HepG2 (cell line): ENCODE measurements around the gene MEF2B. TPM values are rescaled to one million over a fixed set of nuclear protein-coding genes. Genes with fewer than 3 reads are reported as not detected.

Experiments
- ATF2 ChIP-seq: sonication (generic); formaldehyde crosslinking; IDR thresholded peaks from 2 replicates; pipeline ENCODE4 v1.4.0; 2020; ENCODE audit warnings: missing genetic modification reagents
- GATAD2A ChIP-seq: IDR thresholded peaks from 2 replicates; pipeline ENCODE4 v1.6.1; 2016
- HNRNPL ChIP-seq: fragments of 200-400 bp; formaldehyde crosslinking; IDR thresholded peaks from 2 replicates; pipeline ENCODE4 v1.6.1; 2017; ENCODE audit warnings: mild to moderate bottlenecking, low read depth, low read length
- HOXA9 ChIP-seq: sonication (generic); formaldehyde crosslinking; IDR thresholded peaks from 2 replicates; pipeline ENCODE4 v1.8.1; 2022; ENCODE audit warnings: missing genetic modification reagents, mild to moderate bottlenecking, moderate library complexity, borderline replicate concordance
- JARID2 ChIP-seq: sonication (generic); formaldehyde crosslinking; IDR thresholded peaks from 2 replicates; pipeline ENCODE4 v1.8.1; 2023; ENCODE audit warnings: missing genetic modification reagents, inconsistent platforms; ENCODE audit not compliant: insufficient replicate concordance
- JUN ChIP-seq: sonication (generic); formaldehyde crosslinking; IDR thresholded peaks from 2 replicates; pipeline ENCODE4 v1.4.0; 2020; ENCODE audit warnings: mild to moderate bottlenecking, missing genetic modification reagents
- KMT2A ChIP-seq: sonication (generic); formaldehyde crosslinking; IDR thresholded peaks from 2 replicates; pipeline ENCODE4 v1.4.0; 2020; ENCODE audit warnings: missing genetic modification reagents
- TRIM22 ChIP-seq: fragments of 450-650 bp; IDR thresholded peaks from 2 replicates; pipeline ENCODE4 v1.6.1; 2017
- TRIM24 ChIP-seq: sonication (generic); formaldehyde crosslinking; IDR thresholded peaks from 2 replicates; pipeline ENCODE4 v1.8.0; 2022; ENCODE audit warnings: mild to moderate bottlenecking, missing genetic modification reagents
- ZBTB8A ChIP-seq: sonication (generic); formaldehyde crosslinking; IDR thresholded peaks from 2 replicates; pipeline ENCODE4 v1.4.0; 2020; ENCODE audit warnings: mild to moderate bottlenecking, low read depth, missing genetic modification reagents, borderline replicate concordance
- ZNF121 ChIP-seq: sonication (generic); formaldehyde crosslinking; IDR thresholded peaks from 2 replicates; pipeline ENCODE4 v1.5.0; 2020; ENCODE audit warnings: mild to moderate bottlenecking, missing genetic modification reagents
- ZNF24 ChIP-seq: fragments of 450-650 bp; IDR thresholded peaks from 2 replicates; pipeline ENCODE4 v1.6.1; 2017; ENCODE audit warnings: antibody characterized with exemption, mild to moderate bottlenecking
- ZNF292 ChIP-seq: sonication (generic); formaldehyde crosslinking; IDR thresholded peaks from 2 replicates; pipeline ENCODE4 v1.8.1; 2022; ENCODE audit warnings: mild to moderate bottlenecking, low read depth, missing genetic modification reagents, borderline replicate concordance
- ZNF326 ChIP-seq: sonication (generic); formaldehyde crosslinking; IDR thresholded peaks from 2 replicates; pipeline ENCODE4 v1.4.0; 2020; ENCODE audit warnings: missing genetic modification reagents, borderline replicate concordance
- ZNF552 ChIP-seq: sonication (generic); formaldehyde crosslinking; IDR thresholded peaks from 2 replicates; pipeline ENCODE4 v1.9.0; 2022; ENCODE audit warnings: missing genetic modification reagents, mild to moderate bottlenecking, borderline replicate concordance
- ZNF556 ChIP-seq: sonication (generic); formaldehyde crosslinking; IDR thresholded peaks from 2 replicates; pipeline ENCODE4 v1.4.0; 2020; ENCODE audit warnings: mild to moderate bottlenecking, missing genetic modification reagents, borderline replicate concordance
- ZNF619 ChIP-seq: sonication (generic); formaldehyde crosslinking; IDR thresholded peaks from 2 replicates; pipeline ENCODE4 v1.4.0; 2020; ENCODE audit warnings: mild to moderate bottlenecking, missing genetic modification reagents
- ZNF770 ChIP-seq: sonication (generic); formaldehyde crosslinking; IDR thresholded peaks from 2 replicates; pipeline ENCODE4 v1.5.0; 2020; ENCODE audit warnings: mild to moderate bottlenecking, missing genetic modification reagents
- ZNF780A ChIP-seq: sonication (generic); formaldehyde crosslinking; IDR thresholded peaks from 2 replicates; pipeline ENCODE4 v1.8.0; 2022; ENCODE audit warnings: mild to moderate bottlenecking, missing genetic modification reagents, moderate library complexity
- ZNF883 ChIP-seq: sonication (generic); formaldehyde crosslinking; IDR thresholded peaks from 2 replicates; pipeline ENCODE4 v1.5.1; 2020; ENCODE audit warnings: mild to moderate bottlenecking, missing genetic modification reagents; ENCODE audit errors: not compliant biosample characterization
- polyA plus RNA-seq, 8 experiments: library from polyadenylated mRNA; depleted of rRNA in 3 of 8; stranded (reverse) in 7 of 8; unstranded in 1 of 8; fragments of >200 nt; fragmentation: Illumina TruSeq in 4 of 8; extraction: Trizol in 4 of 8; gene quantifications; 2 replicates each; pipeline versions ENCODE4 v1.2.1 to v1.2.3, GENCODE V29; 2011 to 2016; ENCODE audit warnings: low read depth in 4 of 8, missing spikeins in 1 of 8, mixed read lengths in 1 of 8; ENCODE audit not compliant: insufficient read depth in 1 of 8
- total RNA-seq, 5 experiments: library from RNA; depleted of rRNA; stranded (reverse); fragments of >200 nt; fragmentation: Illumina TruSeq; extraction: Trizol; gene quantifications; 2 replicates each; pipeline ENCODE4 v1.2.3, GENCODE V29; 2016; ENCODE audit warnings: low read depth in 1 of 5

Gene MEF2B
- total and polyA plus RNA-seq, 2 of the 13 experiments (the other 11 are each of a cell fraction or from before 2014, with no cell fraction given), result 1.2 to 1.7 TPM

GRCh38 chr19:19169236-19170052 lies 619 bp downstream of the MEF2B start (continued):
- TF ChIP-seq JUN (CRISPR knock-in tag) (no peak), ZNF556 (CRISPR knock-in tag) (no peak), JARID2 (no peak), ZBTB8A (CRISPR knock-in tag) (no peak), ZNF24 (no peak), TRIM22 (no peak), ZNF770 (CRISPR knock-in tag) (peak; percentile 81), ZNF883 (no peak), KMT2A (no peak), ZNF619 (0 out of 2 replicates have a peak, but pooled peaks have one; percentile 35), ZNF552 (no peak), ZNF292 (CRISPR knock-in tag) (no peak), ZNF121 (CRISPR knock-in tag) (peak; percentile 83), GATAD2A (CRISPR knock-in tag) (no peak), HOXA9 (CRISPR knock-in tag) (no peak), ZNF326 (CRISPR knock-in tag) (no peak), HNRNPL (no peak), ATF2 (CRISPR knock-in tag) (no peak), ZNF780A (CRISPR knock-in tag) (no peak), TRIM24 (CRISPR knock-in tag) (no peak)
